ENCODE results near the gene PALMD. TPM values are rescaled to one million over a fixed set of nuclear protein-coding genes. Genes with fewer than 3 reads are reported as not detected.

The PALMD gene
- total and polyA plus RNA-seq, 2 of the 8 experiments (the other 6 are each of a cell fraction or from before 2014, with no cell fraction given) = not detected

GRCh38 chr1:99677416-99677815, 31.5 kb downstream of the PALMD start:
- FAIRE-seq = peak; percentile 76

More at GRCh38 chr1:99677416-99677815, 31.5 kb downstream of the PALMD start:
- H3K27me3 ChIP-seq (replicated peaks in 1 of 4; ENCODE audit: control insufficient read depth in 3 of 4, extremely low read depth in 1 of 4, insufficient read depth in 3 of 4, low read length in 3 of 4) = no peaks in the 10 kb centered on the region
- no peaks in the 10 kb centered on the region for H3K9me3 ChIP-seq (ENCODE audit: insufficient read depth in 2 of 2, low read depth in 1 of 2, low read length in 1 of 2)
- no peak overlapping the region for H3K18ac ChIP-seq (ENCODE audit: extremely low read depth, low read length)
- no peak overlapping the region for H3K4me3 ChIP-seq (ENCODE audit: extremely low read depth in 1 of 4, insufficient read depth in 2 of 4, low read depth in 3 of 4, low read length in 4 of 4)
- H4K20me1 ChIP-seq (replicated peaks in 1 of 2; ENCODE audit: control insufficient read depth in 1 of 2, insufficient read depth in 2 of 2, low read length in 2 of 2) = no peaks in the 10 kb centered on the region
- no peak overlapping the region for H2BK15ac ChIP-seq (ENCODE audit: low read length)
- no peak overlapping the region for H3K4ac ChIP-seq (replicated peaks; ENCODE audit: insufficient read length, low read depth, low read length)
- H3K23me2 ChIP-seq (ENCODE audit: low read depth, low read length) = no peaks in the 10 kb centered on the region
- no peak overlapping the region for H2AK5ac ChIP-seq (ENCODE audit: low read depth, low read length)
- 72% methylated on average over 2 of the region's 2 CpGs; no CpG with 5 or more reads in 1 of the 2 experiments for WGBS, 2 experiments (ENCODE audit: extremely low coverage in 1 of 2, insufficient coverage in 1 of 2, insufficient read length in 1 of 2, insufficient replicate concordance in 2 of 2, low coverage in 1 of 2, low lambda C conversion rate in 2 of 2, missing lambda C conversion rate in 1 of 2)
- H3K4me2 ChIP-seq (ENCODE audit: insufficient read depth in 1 of 2, low read depth in 2 of 2, low read length in 2 of 2) = no peak overlapping the region
- no peak overlapping the region for H2AFZ ChIP-seq (ENCODE audit: low read length)
- ChIA-PET CTCF (ENCODE audit: partially characterized antibody) (no interaction called here), POLR2A (ENCODE audit: partially characterized antibody) (no interaction called here)
- no peak overlapping the region for H3K56ac ChIP-seq (replicated peaks; ENCODE audit: insufficient read length, low read depth, low read length)
- no peaks in the 10 kb centered on the region for H3K36me3 ChIP-seq (ENCODE audit: control insufficient read depth in 2 of 4, insufficient read depth in 4 of 4, low read length in 3 of 4)
- TF ChIP-seq CTCF (IDR thresholded peaks at IDR 0.05; ENCODE audit: control extremely low read depth in 1 of 3, insufficient read depth in 1 of 3, low read depth in 1 of 3, low read length in 3 of 3) (no peak), SIX5 (IDR thresholded peaks at IDR 0.05; ENCODE audit: low read depth, low read length) (peak; percentile 61), HDAC2 (IDR thresholded peaks at IDR 0.05; ENCODE audit: borderline replicate concordance in 1 of 2, low read depth in 2 of 2, low read length in 2 of 2) (no peak), USF2 (IDR thresholded peaks at IDR 0.05; ENCODE audit: low read length) (0 out of 2 replicates have a peak, but pooled peaks have one; percentile 30)
- H2BK12ac ChIP-seq (ENCODE audit: low read depth, low read length) = no peak overlapping the region
- DNase-seq (ENCODE audit: low read depth in 1 of 2, low spot score in 2 of 2) = no peak
- H3K79me2 ChIP-seq (ENCODE audit: control insufficient read depth in 1 of 2, insufficient read depth in 2 of 2, low read length in 2 of 2) = no peaks in the 10 kb centered on the region
- no peak overlapping the region for H2BK5ac ChIP-seq (ENCODE audit: low read depth, low read length)
- no peak overlapping the region for H2BK120ac ChIP-seq (replicated peaks; ENCODE audit: low read depth, low read length)
- no peaks in the 10 kb centered on the region for H3K79me1 ChIP-seq (ENCODE audit: low read depth, low read length)
- H3K9ac ChIP-seq (replicated peaks in 1 of 4; ENCODE audit: extremely low read depth in 1 of 4, low read depth in 3 of 4, low read length in 3 of 4) = no peak overlapping the region
- H4K91ac ChIP-seq (replicated peaks; ENCODE audit: insufficient read length, low read length) = no peak overlapping the region
- H3K27ac ChIP-seq (ENCODE audit: low read depth, low read length) = no peak overlapping the region
- no peak overlapping the region for H3K14ac ChIP-seq (ENCODE audit: insufficient read length)
- H3K23ac ChIP-seq (ENCODE audit: insufficient read length) = no peak overlapping the region
- no peaks in the 10 kb centered on the region for H3K4me1 ChIP-seq (replicated peaks in 1 of 4; ENCODE audit: control insufficient read depth in 3 of 4, insufficient read depth in 4 of 4, low read length in 3 of 4)
- H4K5ac ChIP-seq (ENCODE audit: insufficient read length, low read depth, low read length) = no peak overlapping the region
- H4K8ac ChIP-seq (ENCODE audit: extremely low read depth, insufficient read depth, low read length) = no peak overlapping the region
- H2BK20ac ChIP-seq (ENCODE audit: low read length) = no peak overlapping the region
